ENCODE data around the gene ATP11A. TPM values are rescaled to one million over a fixed set of nuclear protein-coding genes. Genes with fewer than 3 reads are reported as not detected.

Gene ATP11A
- total RNA-seq, 1 donor from 2014 or later, result 6.1 TPM

GRCh38 chr13:112760931-112761330 is 71.1 kb downstream of the ATP11A start:
- TF ChIP-seq, protein P1, sequence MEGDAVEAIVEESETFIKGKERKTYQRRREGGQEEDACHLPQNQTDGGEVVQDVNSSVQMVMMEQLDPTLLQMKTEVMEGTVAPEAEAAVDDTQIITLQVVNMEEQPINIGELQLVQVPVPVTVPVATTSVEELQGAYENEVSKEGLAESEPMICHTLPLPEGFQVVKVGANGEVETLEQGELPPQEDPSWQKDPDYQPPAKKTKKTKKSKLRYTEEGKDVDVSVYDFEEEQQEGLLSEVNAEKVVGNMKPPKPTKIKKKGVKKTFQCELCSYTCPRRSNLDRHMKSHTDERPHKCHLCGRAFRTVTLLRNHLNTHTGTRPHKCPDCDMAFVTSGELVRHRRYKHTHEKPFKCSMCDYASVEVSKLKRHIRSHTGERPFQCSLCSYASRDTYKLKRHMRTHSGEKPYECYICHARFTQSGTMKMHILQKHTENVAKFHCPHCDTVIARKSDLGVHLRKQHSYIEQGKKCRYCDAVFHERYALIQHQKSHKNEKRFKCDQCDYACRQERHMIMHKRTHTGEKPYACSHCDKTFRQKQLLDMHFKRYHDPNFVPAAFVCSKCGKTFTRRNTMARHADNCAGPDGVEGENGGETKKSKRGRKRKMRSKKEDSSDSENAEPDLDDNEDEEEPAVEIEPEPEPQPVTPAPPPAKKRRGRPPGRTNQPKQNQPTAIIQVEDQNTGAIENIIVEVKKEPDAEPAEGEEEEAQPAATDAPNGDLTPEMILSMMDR (IDR thresholded peaks at IDR 0.05; ENCODE audit: insufficient read depth, low read length, severe bottlenecking), result no peak
- FAIRE-seq (no peak), DNase-seq (ENCODE audit: low read depth) (no peak)
- no peaks in the 10 kb centered on the region for H3K36me3 ChIP-seq (ENCODE audit: control insufficient read depth, insufficient read depth, low read length)
- no peaks in the 10 kb centered on the region for H3K27me3 ChIP-seq (ENCODE audit: control insufficient read depth, insufficient read depth, low read length)
- peak overlapping the region; percentile 16 for H3K4me3 ChIP-seq (ENCODE audit: low read depth, low read length)

GRCh38 chr13:112761701-112762689 is 72.2 kb downstream of the ATP11A start:
- peak; percentile 90 for FAIRE-seq
- Histone ChIP-seq H3K36me3 (ENCODE audit: control insufficient read depth, insufficient read depth, low read length) (no peaks in the 10 kb centered on the region), H3K27me3 (ENCODE audit: control insufficient read depth, insufficient read depth, low read length) (no peaks in the 10 kb centered on the region), H3K4me3 (ENCODE audit: low read depth, low read length) (no peak overlapping the region)
- DNase-seq (ENCODE audit: low read depth), result no peak
- TF ChIP-seq, protein P1 (IDR thresholded peaks at IDR 0.05; ENCODE audit: insufficient read depth, low read length, severe bottlenecking), result no peak

DNA sequence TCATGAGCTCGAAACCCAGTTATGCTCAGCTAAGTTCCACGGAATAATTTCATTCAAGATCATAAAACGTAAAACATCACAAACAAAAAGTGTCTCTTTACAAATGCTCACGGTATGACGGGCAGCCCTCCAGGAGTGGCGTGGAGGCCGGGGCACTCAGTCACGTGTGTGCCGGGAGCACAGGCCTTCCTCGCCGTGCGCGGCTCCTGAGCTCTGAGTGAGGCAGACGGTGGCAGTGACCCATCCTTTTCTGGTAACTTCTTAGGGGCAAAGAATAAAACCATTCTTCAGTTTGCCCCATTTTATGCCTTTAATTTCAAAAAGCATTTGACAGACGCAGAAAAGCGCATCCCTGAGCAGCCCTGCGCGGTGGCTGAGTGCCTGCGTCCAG is 72.8 kb downstream of the ATP11A start:
- Histone ChIP-seq H3K4me3 (ENCODE audit: low read depth, low read length) (no peak overlapping the region), H3K36me3 (ENCODE audit: control insufficient read depth, insufficient read depth, low read length) (no peaks in the 10 kb centered on the region), H3K27me3 (ENCODE audit: control insufficient read depth, insufficient read depth, low read length) (no peaks in the 10 kb centered on the region)
- TF ChIP-seq, protein P1 (IDR thresholded peaks at IDR 0.05; ENCODE audit: insufficient read depth, low read length, severe bottlenecking), result no peak
- FAIRE-seq (no peak), DNase-seq (ENCODE audit: low read depth) (no peak)

GRCh38 chr13:112764028-112764427 is 74.2 kb downstream of the ATP11A start:
- FAIRE-seq, result peak; percentile 73
- TF ChIP-seq, protein P1 (IDR thresholded peaks at IDR 0.05; ENCODE audit: insufficient read depth, low read length, severe bottlenecking), result no peak
- Histone ChIP-seq H3K36me3 (ENCODE audit: control insufficient read depth, insufficient read depth, low read length) (no peaks in the 10 kb centered on the region), H3K4me3 (ENCODE audit: low read depth, low read length) (no peak overlapping the region), H3K27me3 (ENCODE audit: control insufficient read depth, insufficient read depth, low read length) (no peaks in the 10 kb centered on the region)
- no peak for DNase-seq (ENCODE audit: low read depth)

DNA sequence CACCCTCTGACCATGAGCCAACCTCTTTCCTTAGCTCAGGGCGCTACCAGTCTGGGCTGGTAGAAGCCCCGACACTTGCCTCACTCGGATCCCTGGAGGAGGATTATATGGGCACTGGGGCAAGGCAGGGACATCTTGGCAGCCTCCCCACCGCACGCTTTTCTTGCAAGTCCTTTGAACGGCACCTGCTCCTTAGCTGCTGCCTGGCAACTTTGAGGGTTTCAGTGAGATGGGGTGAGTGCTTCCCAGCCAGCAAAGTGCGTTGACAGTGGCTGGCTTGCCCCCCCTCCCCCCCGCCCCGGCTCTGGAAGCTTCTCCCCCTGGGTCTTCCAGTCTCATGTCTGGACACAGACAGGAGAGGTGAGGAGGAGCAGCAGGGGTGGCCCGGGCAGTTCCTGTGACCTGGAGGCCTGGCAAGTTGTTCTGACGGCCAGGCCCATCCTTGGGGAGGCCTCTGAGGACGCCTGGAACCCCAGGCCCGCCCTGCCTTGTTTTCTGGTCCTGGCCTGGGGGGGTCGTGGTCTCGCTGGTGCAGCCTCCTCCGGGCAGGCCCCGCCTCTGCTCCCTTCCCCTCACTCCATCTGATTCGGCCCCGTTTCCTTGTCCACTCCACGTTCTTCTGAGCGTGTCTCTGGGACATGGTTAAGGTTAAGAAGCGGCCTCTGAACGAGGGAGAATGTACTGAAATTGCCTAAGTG is 75.2 kb downstream of the ATP11A start:
- TF ChIP-seq, protein P1 (IDR thresholded peaks at IDR 0.05; ENCODE audit: insufficient read depth, low read length, severe bottlenecking), result no peak

More for the DNA sequence above, 75.2 kb downstream of the ATP11A start:
- DNase-seq (ENCODE audit: low read depth) (no peak), FAIRE-seq (no peak)
- H3K36me3 ChIP-seq (ENCODE audit: control insufficient read depth, insufficient read depth, low read length), result no peaks in the 10 kb centered on the region
- no peak overlapping the region for H3K4me3 ChIP-seq (ENCODE audit: low read depth, low read length)
- no peaks in the 10 kb centered on the region for H3K27me3 ChIP-seq (ENCODE audit: control insufficient read depth, insufficient read depth, low read length)
